OCI-LY3 (cell line): ENCODE results near the gene FAM151A.

Source experiments
- H2AFZ ChIP-seq: fragments of 200-600, 300-600 bp; shearing (Covaris generic); 2 replicates; pipeline ENCODE4 v1.6.0; 2014; ENCODE audit warnings: antibody characterized with exemption, low read depth, low read length
- H3K27ac ChIP-seq: fragments of 200-600, 300-600 bp; sonication (generic); 2 replicates; pipeline ENCODE4 v1.5.1; 2014; ENCODE audit warnings: mild to moderate bottlenecking, low read length, moderate library complexity, mixed read lengths
- H3K27me3 ChIP-seq: fragments of 200-600, 300-600 bp; sonication (generic); 2 replicates; pipeline ENCODE4 v1.6.1; 2014; ENCODE audit warnings: low read depth, low read length, mixed read lengths
- H3K36me3 ChIP-seq: fragments of 200-600, 300-600 bp; sonication (generic); replicated peaks from 2 replicates; pipeline ENCODE3; 2014; ENCODE audit warnings: low read depth, low read length, mixed read lengths
- H3K4me1 ChIP-seq: fragments of 300-600, 200-600 bp; sonication (generic); 2 replicates; pipeline ENCODE4 v1.6.1; 2014; ENCODE audit warnings: low read length, mixed read lengths
- H3K4me2 ChIP-seq: fragments of 200-600, 300-600 bp; sonication (generic); 2 replicates; pipeline ENCODE4 v1.6.1; 2014; ENCODE audit warnings: low read length, mixed read lengths
- H3K4me3 ChIP-seq: fragments of 300-600, 200-600 bp; sonication (generic); 2 replicates; pipeline ENCODE4 v1.5.1; 2014; ENCODE audit warnings: antibody characterized with exemption, mild to moderate bottlenecking, low read length, moderate library complexity
- H3K79me2 ChIP-seq: fragments of 300-600, 200-600 bp; shearing (Covaris generic); 2 replicates; pipeline ENCODE4 v1.6.1; 2014; ENCODE audit warnings: mild to moderate bottlenecking, low read length, mixed read lengths
- H3K9ac ChIP-seq: fragments of 300-600, 200-600 bp; shearing (Covaris generic); 2 replicates; pipeline ENCODE4 v1.6.0; 2014; ENCODE audit warnings: mild to moderate bottlenecking, low read length, moderate library complexity
- H3K9me3 ChIP-seq: fragments of 200-600, 300-600 bp; shearing (Covaris generic); 2 replicates; pipeline ENCODE4 v1.6.1; 2014; ENCODE audit warnings: low read length, mixed read lengths; ENCODE audit not compliant: insufficient read depth
- H4K20me1 ChIP-seq: fragments of 200-600, 300-600 bp; sonication (generic); 2 replicates; pipeline ENCODE4 v1.6.1; 2016; ENCODE audit warnings: low read length, mixed read lengths; ENCODE audit not compliant: insufficient read depth
- EZH2phosphoT487 ChIP-seq: fragments of 200-600 bp; shearing (Covaris generic); IDR thresholded peaks from 2 replicates; pipeline ENCODE4 v1.6.1; 2018; ENCODE audit warnings: antibody characterized with exemption, mixed run types, low read depth
- TF ChIP-seq, protein P1 (sequence below): fragments of 200-600, 300-600 bp; sonication (generic); IDR thresholded peaks from 2 replicates; pipeline ENCODE4 v1.5.1; 2014; ENCODE audit warnings: antibody characterized with exemption, low read length, low read depth

Gene FAM151A

DNA sequence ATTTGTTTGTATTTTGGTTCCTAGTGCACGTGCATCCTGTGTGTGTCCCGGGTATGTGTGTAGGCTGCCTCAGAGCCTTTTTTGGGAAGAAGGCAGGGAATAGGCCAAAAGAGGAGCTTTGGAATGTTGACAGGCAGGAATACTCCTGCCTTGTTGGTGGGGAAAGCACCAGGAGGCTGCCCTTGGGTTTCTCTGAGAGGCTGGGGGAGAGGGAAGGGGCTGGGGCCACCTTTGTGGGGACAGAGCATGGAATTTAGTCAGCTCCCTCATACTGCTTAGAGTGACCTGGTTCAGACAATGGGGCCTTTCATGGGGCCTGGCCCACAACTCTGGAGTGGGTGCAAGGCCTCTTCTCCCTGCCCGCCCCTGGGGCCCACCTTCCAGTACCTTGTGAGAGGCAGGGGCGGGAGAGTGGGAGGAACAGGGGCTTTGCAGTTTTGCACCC, 44.0 kb downstream of the FAM151A start:
- TF ChIP-seq, protein P1, sequence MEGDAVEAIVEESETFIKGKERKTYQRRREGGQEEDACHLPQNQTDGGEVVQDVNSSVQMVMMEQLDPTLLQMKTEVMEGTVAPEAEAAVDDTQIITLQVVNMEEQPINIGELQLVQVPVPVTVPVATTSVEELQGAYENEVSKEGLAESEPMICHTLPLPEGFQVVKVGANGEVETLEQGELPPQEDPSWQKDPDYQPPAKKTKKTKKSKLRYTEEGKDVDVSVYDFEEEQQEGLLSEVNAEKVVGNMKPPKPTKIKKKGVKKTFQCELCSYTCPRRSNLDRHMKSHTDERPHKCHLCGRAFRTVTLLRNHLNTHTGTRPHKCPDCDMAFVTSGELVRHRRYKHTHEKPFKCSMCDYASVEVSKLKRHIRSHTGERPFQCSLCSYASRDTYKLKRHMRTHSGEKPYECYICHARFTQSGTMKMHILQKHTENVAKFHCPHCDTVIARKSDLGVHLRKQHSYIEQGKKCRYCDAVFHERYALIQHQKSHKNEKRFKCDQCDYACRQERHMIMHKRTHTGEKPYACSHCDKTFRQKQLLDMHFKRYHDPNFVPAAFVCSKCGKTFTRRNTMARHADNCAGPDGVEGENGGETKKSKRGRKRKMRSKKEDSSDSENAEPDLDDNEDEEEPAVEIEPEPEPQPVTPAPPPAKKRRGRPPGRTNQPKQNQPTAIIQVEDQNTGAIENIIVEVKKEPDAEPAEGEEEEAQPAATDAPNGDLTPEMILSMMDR, result no peak
- no peak overlapping the region for H2AFZ ChIP-seq
- H3K9ac ChIP-seq, result no peak overlapping the region
- H3K27me3 ChIP-seq, result no peaks in the 10 kb centered on the region
- H3K4me3 ChIP-seq, result no peak overlapping the region
- H3K4me2 ChIP-seq, result no peak overlapping the region
- no peaks in the 10 kb centered on the region for H3K36me3 ChIP-seq
- no peaks in the 10 kb centered on the region for H3K4me1 ChIP-seq
- no peaks in the 10 kb centered on the region for H3K79me2 ChIP-seq
- H4K20me1 ChIP-seq, result no peaks in the 10 kb centered on the region
- no peak overlapping the region for H3K27ac ChIP-seq
- H3K9me3 ChIP-seq, result no peaks in the 10 kb centered on the region

DNA sequence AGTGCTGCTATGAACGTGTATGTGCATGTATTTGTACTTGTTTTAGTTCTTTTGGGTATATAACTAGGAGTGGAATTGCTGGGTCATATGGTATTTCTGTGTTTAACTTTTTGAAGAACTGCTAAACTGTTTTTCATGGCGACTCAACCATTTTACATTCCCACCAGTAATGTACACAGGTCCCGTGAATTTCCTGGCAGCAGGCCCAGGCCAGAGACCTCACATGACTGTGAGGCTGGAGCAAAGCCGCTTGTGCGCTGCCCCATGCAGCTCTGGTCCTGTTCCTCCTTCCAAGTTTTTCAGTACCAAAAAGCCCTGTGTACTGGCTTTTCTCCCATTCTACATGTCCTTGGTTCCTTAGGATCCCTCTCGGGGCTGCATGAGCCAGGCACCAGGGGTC, 45.7 kb downstream of the FAM151A start:
- Histone ChIP-seq H3K4me3 (no peak overlapping the region), H3K9ac (no peak overlapping the region)
- TF ChIP-seq, protein P1, result no peak
- no peak for TF ChIP-seq EZH2phosphoT487

DNA sequence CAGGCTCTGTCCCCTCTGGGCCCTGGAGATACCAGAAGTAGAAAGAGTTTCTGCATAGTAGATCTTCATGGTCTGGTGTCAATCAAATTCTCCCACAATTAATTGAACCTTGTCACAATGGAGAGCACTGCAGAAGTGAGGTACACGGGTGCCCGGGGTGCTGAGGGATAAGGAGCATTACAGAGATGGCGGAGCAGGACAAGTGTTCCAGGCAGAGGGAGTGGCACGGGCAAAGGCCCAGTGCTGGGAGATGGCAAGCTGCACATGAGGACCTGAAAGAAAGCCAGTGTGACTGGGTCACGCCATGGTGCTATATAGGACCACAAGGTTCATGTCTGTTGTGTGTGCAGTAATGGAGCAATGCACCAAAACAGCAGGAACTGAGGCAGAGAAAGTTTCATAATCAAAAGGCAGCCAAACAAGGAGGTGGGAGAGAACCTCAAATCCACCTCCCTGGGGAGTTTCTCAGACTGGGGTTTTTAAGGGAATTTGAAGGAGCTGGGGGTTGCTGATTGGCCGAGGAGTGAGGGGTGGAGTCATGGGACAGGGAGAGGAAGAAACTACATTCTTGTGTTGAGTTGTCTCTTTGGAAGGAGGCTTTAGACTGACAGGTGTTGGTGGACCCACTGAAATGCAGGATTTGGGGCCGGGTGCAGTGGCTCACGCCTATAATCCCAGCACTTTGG, 47.6 kb downstream of the FAM151A start:
- TF ChIP-seq, protein P1, result no peak
- TF ChIP-seq EZH2phosphoT487, result no peak
- Histone ChIP-seq H3K4me2 (no peak overlapping the region), H3K9ac (no peak overlapping the region)

More for the DNA sequence above, 45.7 kb downstream of the FAM151A start:
- H3K9me3 ChIP-seq, result no peaks in the 10 kb centered on the region
- H4K20me1 ChIP-seq, result no peaks in the 10 kb centered on the region
- no peak overlapping the region for H3K4me2 ChIP-seq
- H3K27ac ChIP-seq, result no peak overlapping the region
- H3K27me3 ChIP-seq, result no peaks in the 10 kb centered on the region
- H2AFZ ChIP-seq, result no peak overlapping the region
- H3K4me1 ChIP-seq, result no peaks in the 10 kb centered on the region
- no peaks in the 10 kb centered on the region for H3K79me2 ChIP-seq
- H3K36me3 ChIP-seq, result no peaks in the 10 kb centered on the region

DNA sequence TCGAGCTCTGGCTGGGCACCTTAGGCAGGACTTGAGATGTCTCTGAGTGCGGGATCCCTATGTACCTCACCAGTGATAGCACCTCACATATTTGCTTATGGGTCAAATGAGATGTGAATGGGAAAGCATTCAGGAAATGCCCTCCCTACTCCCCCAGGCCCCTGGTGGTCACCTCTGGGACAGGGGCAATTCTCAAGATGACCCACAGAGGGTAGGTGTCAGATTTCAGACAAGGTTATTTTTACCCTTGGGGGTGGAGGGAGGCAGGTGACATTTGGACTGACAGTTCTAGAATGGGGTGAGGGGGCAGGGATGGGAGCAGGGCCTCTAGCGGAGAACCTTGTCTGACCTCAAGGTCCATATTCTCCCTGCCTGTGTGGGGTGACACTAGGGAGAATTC, 48.2 kb downstream of the FAM151A start:
- H4K20me1 ChIP-seq, result no peaks in the 10 kb centered on the region
- no peak overlapping the region for H2AFZ ChIP-seq
- no peak for TF ChIP-seq EZH2phosphoT487
- TF ChIP-seq, protein P1, result no peak
- no peak overlapping the region for H3K9ac ChIP-seq
- H3K36me3 ChIP-seq, result no peaks in the 10 kb centered on the region
- no peaks in the 10 kb centered on the region for H3K79me2 ChIP-seq
- H3K27ac ChIP-seq, result no peak overlapping the region
- no peak overlapping the region for H3K4me3 ChIP-seq
- H3K4me2 ChIP-seq, result no peak overlapping the region
- H3K9me3 ChIP-seq, result no peaks in the 10 kb centered on the region
- no peaks in the 10 kb centered on the region for H3K4me1 ChIP-seq
- H3K27me3 ChIP-seq, result no peaks in the 10 kb centered on the region

More for the DNA sequence above, 47.6 kb downstream of the FAM151A start:
- no peaks in the 10 kb centered on the region for H4K20me1 ChIP-seq
- no peak overlapping the region for H3K4me3 ChIP-seq
- no peaks in the 10 kb centered on the region for H3K79me2 ChIP-seq
- no peak overlapping the region for H3K27ac ChIP-seq
- H3K9me3 ChIP-seq, result no peaks in the 10 kb centered on the region
- H3K27me3 ChIP-seq, result no peaks in the 10 kb centered on the region
- no peaks in the 10 kb centered on the region for H3K4me1 ChIP-seq
- no peak overlapping the region for H2AFZ ChIP-seq
- H3K36me3 ChIP-seq, result no peaks in the 10 kb centered on the region
